ENCODE data around the gene CEACAM6.
"Not testable (repeated sequence)": the region's sequence is repeated elsewhere in the genome, so short reads cannot be mapped to it uniquely, and the experiment has no call there.

CEACAM6 gene

GRCh38 chr19:41748012-41748411, 7.3 kb upstream of the CEACAM6 start:
- DNase-seq (ENCODE audit: low read depth), result no peak

- DNase-seq (ENCODE audit: low read depth), result not testable (repeated sequence)
Measured at GRCh38 chr19:41750248-41751134, 4.8 kb upstream of the CEACAM6 start.

GRCh38 chr19:41753159-41753558, 2.2 kb upstream of the CEACAM6 start:
- peak; percentile 12 for DNase-seq (ENCODE audit: low read depth)

- peak; percentile 24 for DNase-seq (ENCODE audit: low read depth)
Measured at GRCh38 chr19:41753936-41754529, 1.3 kb upstream of the CEACAM6 start.

- DNase-seq (ENCODE audit: low read depth), result no peak
Measured at GRCh38 chr19:41758846-41759245, 3.5 kb downstream of the CEACAM6 start.

GRCh38 chr19:41767115-41767514, 11.8 kb downstream of the CEACAM6 start:
- DNase-seq (ENCODE audit: low read depth), result no peak

GRCh38 chr19:41768105-41768504, 12.8 kb downstream of the CEACAM6 start:
- not testable (repeated sequence) for DNase-seq (ENCODE audit: low read depth)

- DNase-seq (ENCODE audit: low read depth), result no peak
Measured at GRCh38 chr19:41769608-41770007, 14.3 kb downstream of the CEACAM6 start.

GRCh38 chr19:41771410-41771809, 16.1 kb downstream of the CEACAM6 start:
- DNase-seq (ENCODE audit: low read depth), result no peak

GRCh38 chr19:41774515-41774980, 19.2 kb downstream of the CEACAM6 start:
- no peak for DNase-seq (ENCODE audit: low read depth)

- DNase-seq (ENCODE audit: low read depth), result no peak
Measured at GRCh38 chr19:41776700-41777099, 21.4 kb downstream of the CEACAM6 start.

- no peak for DNase-seq (ENCODE audit: low read depth)
Measured at GRCh38 chr19:41783612-41784011, 28.3 kb downstream of the CEACAM6 start.

- DNase-seq (ENCODE audit: low read depth), result no peak
Measured at GRCh38 chr19:41784312-41784711, 29.0 kb downstream of the CEACAM6 start.

- DNase-seq (ENCODE audit: low read depth), result no peak
Measured at GRCh38 chr19:41784743-41785142, 29.4 kb downstream of the CEACAM6 start.

- peak; percentile 47 for DNase-seq (ENCODE audit: low read depth)
Measured at GRCh38 chr19:41785653-41786052, 30.3 kb downstream of the CEACAM6 start.

- DNase-seq (ENCODE audit: low read depth), result no peak
Measured at GRCh38 chr19:41787055-41787454, 31.7 kb downstream of the CEACAM6 start.

- DNase-seq (ENCODE audit: low read depth), result not testable (repeated sequence)
Measured at GRCh38 chr19:41788518-41788917, 33.2 kb downstream of the CEACAM6 start.

- DNase-seq (ENCODE audit: low read depth), result not testable (repeated sequence)
Measured at GRCh38 chr19:41789053-41789452, 33.7 kb downstream of the CEACAM6 start.

- DNase-seq (ENCODE audit: low read depth), result no peak
Measured at GRCh38 chr19:41792513-41793413, 37.4 kb downstream of the CEACAM6 start.

GRCh38 chr19:41793414-41793727, 38.0 kb downstream of the CEACAM6 start:
- DNase-seq (ENCODE audit: low read depth), result no peak

GRCh38 chr19:41795031-41795461, 39.7 kb downstream of the CEACAM6 start:
- DNase-seq (ENCODE audit: low read depth), result peak; percentile 23

GRCh38 chr19:41796362-41796761, 41.0 kb downstream of the CEACAM6 start, which contains the start of gene CEACAM3:
TSS of gene CEACAM3 (plus strand) at chr19:41796587. CDS start at chr19:41796678, 91 bp downstream.
- DNase-seq (ENCODE audit: low read depth), result no peak

All from HS-27A (cell line).